ENCODE results near the gene FRAS1.
A peak's percentile ranks its signal among the peaks of the same experiment; 100 is the strongest.

Gene FRAS1

GRCh38 chr4:78190068-78190467 lies 132.9 kb downstream of the FRAS1 start:
- peaks cover 34% of the 10 kb centered on the region for H3K9me3 Mint-ChIP-seq

GRCh38 chr4:78190595-78190994 lies 133.5 kb downstream of the FRAS1 start:
- DNase-seq: no peak
- peaks cover 37% of the 10 kb centered on the region for H3K9me3 Mint-ChIP-seq
- no peak overlapping the region for H3K4me3 Mint-ChIP-seq
- H3K36me3 Mint-ChIP-seq (ENCODE audit: low read depth): peaks cover 30% of the 10 kb centered on the region
- no peak overlapping the region for H3K27ac Mint-ChIP-seq
- no peaks in the 10 kb centered on the region for H3K27me3 Mint-ChIP-seq (ENCODE audit: low read depth, poor library complexity)
- H3K4me1 Mint-ChIP-seq: peaks cover 13% of the 10 kb centered on the region
- no peak for TF ChIP-seq CTCF (IDR thresholded peaks at IDR 0.05)

More at GRCh38 chr4:78190068-78190467, 132.9 kb downstream of the FRAS1 start:
- Mint-ChIP-seq H3K4me1 (peaks cover 15% of the 10 kb centered on the region), H3K27ac (peak overlapping the region; percentile 30), H3K36me3 (ENCODE audit: low read depth) (peaks cover 28% of the 10 kb centered on the region), H3K4me3 (no peak overlapping the region), H3K27me3 (ENCODE audit: low read depth, poor library complexity) (no peaks in the 10 kb centered on the region)
- TF ChIP-seq CTCF (IDR thresholded peaks at IDR 0.05): no peak
- no peak for DNase-seq

GRCh38 chr4:78197947-78198346 lies 140.8 kb downstream of the FRAS1 start:
- peaks cover 39% of the 10 kb centered on the region for H3K9me3 Mint-ChIP-seq
- H3K36me3 Mint-ChIP-seq (ENCODE audit: low read depth): peaks cover 27% of the 10 kb centered on the region
- peaks cover 13% of the 10 kb centered on the region for H3K4me1 Mint-ChIP-seq
- TF ChIP-seq CTCF (IDR thresholded peaks at IDR 0.05): no peak
- no peak overlapping the region for H3K4me3 Mint-ChIP-seq
- H3K27ac Mint-ChIP-seq: no peak overlapping the region
- DNase-seq: no peak
- H3K27me3 Mint-ChIP-seq (ENCODE audit: low read depth, poor library complexity): no peaks in the 10 kb centered on the region

- Mint-ChIP-seq H3K27ac (no peak overlapping the region), H3K36me3 (ENCODE audit: low read depth) (peaks cover 13% of the 10 kb centered on the region), H3K4me3 (no peak overlapping the region), H3K9me3 (peaks cover 19% of the 10 kb centered on the region), H3K27me3 (ENCODE audit: low read depth, poor library complexity) (no peaks in the 10 kb centered on the region), H3K4me1 (peaks cover 17% of the 10 kb centered on the region)
- no peak for DNase-seq
- TF ChIP-seq CTCF (IDR thresholded peaks at IDR 0.05): no peak
Observed at GRCh38 chr4:78199984-78200383, 142.9 kb downstream of the FRAS1 start.

GRCh38 chr4:78200949-78201348 lies 143.8 kb downstream of the FRAS1 start:
- TF ChIP-seq CTCF (IDR thresholded peaks at IDR 0.05): no peak
- H3K4me1 Mint-ChIP-seq: peaks cover 27% of the 10 kb centered on the region
- DNase-seq: no peak
- H3K4me3 Mint-ChIP-seq: no peak overlapping the region
- peaks cover 13% of the 10 kb centered on the region for H3K9me3 Mint-ChIP-seq
- H3K27me3 Mint-ChIP-seq (ENCODE audit: low read depth, poor library complexity): no peaks in the 10 kb centered on the region
- no peak overlapping the region for H3K27ac Mint-ChIP-seq
- H3K36me3 Mint-ChIP-seq (ENCODE audit: low read depth): peaks cover 9% of the 10 kb centered on the region

- Mint-ChIP-seq H3K4me1 (peaks cover 40% of the 10 kb centered on the region), H3K4me3 (no peak overlapping the region), H3K36me3 (ENCODE audit: low read depth) (no peaks in the 10 kb centered on the region), H3K27ac (no peak overlapping the region), H3K9me3 (no peaks in the 10 kb centered on the region), H3K27me3 (ENCODE audit: low read depth, poor library complexity) (no peaks in the 10 kb centered on the region)
- no peak for DNase-seq
- TF ChIP-seq CTCF (IDR thresholded peaks at IDR 0.05): no peak
Observed at GRCh38 chr4:78204176-78204575, 147.1 kb downstream of the FRAS1 start.
